ENCODE measurements around the gene TSPAN14. TPM values are rescaled to one million over a fixed set of nuclear protein-coding genes. Genes with fewer than 3 reads are reported as not detected.

TSPAN14 gene
- total RNA-seq, 1 experiment from 2014 or later: 46.8 TPM

DNA sequence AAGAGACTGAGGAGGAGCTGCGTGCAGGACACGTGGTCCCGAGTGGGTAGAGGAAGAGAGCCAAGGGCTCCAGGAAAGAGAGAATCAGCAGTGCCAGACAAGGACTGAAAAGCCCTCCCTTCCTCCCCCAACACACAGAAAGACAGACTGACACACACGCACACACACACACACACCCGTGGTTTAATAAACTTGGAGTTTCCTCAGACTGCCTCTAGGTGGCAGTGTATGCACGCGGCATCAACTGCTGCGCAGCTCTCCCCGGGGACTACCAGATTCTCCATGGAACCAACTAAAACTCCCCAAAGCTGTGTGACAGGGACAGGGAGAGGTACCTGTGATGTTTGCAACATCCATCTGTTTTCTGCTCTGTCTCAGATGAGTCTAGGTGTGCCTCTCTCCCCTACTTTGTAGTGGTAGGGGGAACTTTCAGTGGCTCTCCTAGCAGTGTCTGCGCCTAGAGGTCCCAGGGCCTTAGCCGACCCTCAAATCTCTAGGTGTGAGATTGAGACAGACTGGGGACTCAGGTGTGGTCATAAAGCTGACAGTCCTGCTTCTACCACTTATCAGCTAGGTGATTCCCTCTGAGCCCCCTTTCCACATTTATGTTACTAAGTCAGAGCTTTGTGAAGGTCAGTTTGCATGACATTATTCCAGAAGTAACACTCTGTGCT is 9.3 kb upstream of the TSPAN14 start:
- no peak overlapping the region for H2AK5ac ChIP-seq (ENCODE audit: insufficient read length, low read length)
- H4K20me1 ChIP-seq (ENCODE audit: control insufficient read depth, insufficient read depth, insufficient read length): no peaks in the 10 kb centered on the region
- H2BK15ac ChIP-seq (ENCODE audit: low read depth, low read length): no peak overlapping the region
- no peaks in the 10 kb centered on the region for H3K9me3 Mint-ChIP-seq
- no peak overlapping the region for H3K4ac ChIP-seq (ENCODE audit: low read depth, low read length)
- H2BK12ac ChIP-seq (ENCODE audit: insufficient read length, low read depth, low read length): peak overlapping the region; percentile 12
- H3K56ac ChIP-seq (ENCODE audit: insufficient read length, low read depth, low read length): no peak overlapping the region
- no peak overlapping the region for H3K4me3 Mint-ChIP-seq
- no peak overlapping the region for H4K5ac ChIP-seq (ENCODE audit: insufficient read length, low read depth, low read length)
- no peaks in the 10 kb centered on the region for H3K23me2 ChIP-seq (ENCODE audit: insufficient read length, low read depth, low read length, poor library complexity, severe bottlenecking)
- no peaks in the 10 kb centered on the region for H3K79me1 ChIP-seq (ENCODE audit: insufficient read depth, low read depth, low read length, poor library complexity, severe bottlenecking)
- no peak overlapping the region for H4K8ac ChIP-seq (replicated peaks; ENCODE audit: insufficient read length, low read depth, low read length)
- H2AFZ ChIP-seq (ENCODE audit: low read length): no peak overlapping the region
- no peak overlapping the region for H3K4me2 ChIP-seq (ENCODE audit: insufficient read depth, insufficient read length, low read length)
- no peak overlapping the region for H3K9ac ChIP-seq (ENCODE audit: extremely low read depth, insufficient read length, low read length)
- peaks cover 14 to 16% of the 10 kb centered on the region in 2 experiments for H3K4me1 Mint-ChIP-seq
- H3K23ac ChIP-seq (ENCODE audit: insufficient read length, low read depth, low read length): no peak overlapping the region
- H3K9me3 ChIP-seq (ENCODE audit: control insufficient read depth, low read depth, low read length): no peaks in the 10 kb centered on the region
- H2BK20ac ChIP-seq (ENCODE audit: low read depth, low read length, poor library complexity, severe bottlenecking): no peak overlapping the region
- no peak overlapping the region for H3K27ac ChIP-seq (ENCODE audit: insufficient read length, low read depth, low read length)
- peaks cover 15% of the 10 kb centered on the region for H3K27me3 Mint-ChIP-seq (ENCODE audit: low read depth)
- peak; percentile 65 for DNase-seq
- H3K18ac ChIP-seq (ENCODE audit: insufficient read length, low read depth, low read length): no peak overlapping the region
- no peak overlapping the region for H2BK120ac ChIP-seq (ENCODE audit: low read depth, low read length, poor library complexity, severe bottlenecking)
- H3K79me2 ChIP-seq (ENCODE audit: insufficient read depth, low read length): no peaks in the 10 kb centered on the region
- no peak overlapping the region for H3K14ac ChIP-seq (ENCODE audit: insufficient read depth, low read length)
- no peaks in the 10 kb centered on the region for H3K36me3 Mint-ChIP-seq (ENCODE audit: insufficient read depth in 1 of 3, low read depth in 3 of 3)
- no peak overlapping the region for H3K27ac Mint-ChIP-seq
- H3T11ph ChIP-seq (ENCODE audit: low read length): no peak overlapping the region
- H2BK5ac ChIP-seq (ENCODE audit: insufficient read length, low read length): no peak overlapping the region
- WGBS (ENCODE audit: extremely low coverage, insufficient read length, low lambda C conversion rate): no CpG with 5 or more reads among the region's 11 CpGs
- no peaks in the 10 kb centered on the region for H3K27me3 ChIP-seq (ENCODE audit: insufficient read depth, low read length)
- TF ChIP-seq, protein P1, sequence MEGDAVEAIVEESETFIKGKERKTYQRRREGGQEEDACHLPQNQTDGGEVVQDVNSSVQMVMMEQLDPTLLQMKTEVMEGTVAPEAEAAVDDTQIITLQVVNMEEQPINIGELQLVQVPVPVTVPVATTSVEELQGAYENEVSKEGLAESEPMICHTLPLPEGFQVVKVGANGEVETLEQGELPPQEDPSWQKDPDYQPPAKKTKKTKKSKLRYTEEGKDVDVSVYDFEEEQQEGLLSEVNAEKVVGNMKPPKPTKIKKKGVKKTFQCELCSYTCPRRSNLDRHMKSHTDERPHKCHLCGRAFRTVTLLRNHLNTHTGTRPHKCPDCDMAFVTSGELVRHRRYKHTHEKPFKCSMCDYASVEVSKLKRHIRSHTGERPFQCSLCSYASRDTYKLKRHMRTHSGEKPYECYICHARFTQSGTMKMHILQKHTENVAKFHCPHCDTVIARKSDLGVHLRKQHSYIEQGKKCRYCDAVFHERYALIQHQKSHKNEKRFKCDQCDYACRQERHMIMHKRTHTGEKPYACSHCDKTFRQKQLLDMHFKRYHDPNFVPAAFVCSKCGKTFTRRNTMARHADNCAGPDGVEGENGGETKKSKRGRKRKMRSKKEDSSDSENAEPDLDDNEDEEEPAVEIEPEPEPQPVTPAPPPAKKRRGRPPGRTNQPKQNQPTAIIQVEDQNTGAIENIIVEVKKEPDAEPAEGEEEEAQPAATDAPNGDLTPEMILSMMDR (conservative IDR thresholded peaks at IDR 0.05): peak; percentile 72
- H3K4me1 ChIP-seq (ENCODE audit: insufficient read depth, low read length): no peaks in the 10 kb centered on the region
- no peak overlapping the region for H4K91ac ChIP-seq (ENCODE audit: insufficient read length, low read depth, low read length)
